Coronary artery (tissue), 2 donors: ENCODE results near the gene TAF1C.

Experiments
- DNase-seq: peaks from one replicate; pipeline ENCODE4 v3.0.0-alpha.2; 2017; ENCODE audit warnings: low spot score
- H3K27ac ChIP-seq, 2 donors: fragments of 200-600 bp; sonication (generic); one replicate each; pipeline ENCODE4 v1.5.1; 2016 to 2019
- H3K4me3 ChIP-seq: fragments of 200-600 bp; sonication (generic); 2 replicates; pipeline ENCODE4 v1.5.1; 2016; ENCODE audit warnings: mild to moderate bottlenecking, moderate library complexity
- CTCF ChIP-seq: fragments of 200-600 bp; sonication (generic); IDR thresholded peaks from one replicate; pipeline ENCODE4 v1.5.1; 2019; ENCODE audit warnings: antibody characterized with exemption

The TAF1C gene

GRCh38 chr16:84174396-84174795 is 12.5 kb downstream of the TAF1C start:
- no peak overlapping the region for H3K27ac ChIP-seq
- TF ChIP-seq CTCF, result no peak
- H3K4me3 ChIP-seq, result no peak overlapping the region
- DNase-seq, result no peak

DNA sequence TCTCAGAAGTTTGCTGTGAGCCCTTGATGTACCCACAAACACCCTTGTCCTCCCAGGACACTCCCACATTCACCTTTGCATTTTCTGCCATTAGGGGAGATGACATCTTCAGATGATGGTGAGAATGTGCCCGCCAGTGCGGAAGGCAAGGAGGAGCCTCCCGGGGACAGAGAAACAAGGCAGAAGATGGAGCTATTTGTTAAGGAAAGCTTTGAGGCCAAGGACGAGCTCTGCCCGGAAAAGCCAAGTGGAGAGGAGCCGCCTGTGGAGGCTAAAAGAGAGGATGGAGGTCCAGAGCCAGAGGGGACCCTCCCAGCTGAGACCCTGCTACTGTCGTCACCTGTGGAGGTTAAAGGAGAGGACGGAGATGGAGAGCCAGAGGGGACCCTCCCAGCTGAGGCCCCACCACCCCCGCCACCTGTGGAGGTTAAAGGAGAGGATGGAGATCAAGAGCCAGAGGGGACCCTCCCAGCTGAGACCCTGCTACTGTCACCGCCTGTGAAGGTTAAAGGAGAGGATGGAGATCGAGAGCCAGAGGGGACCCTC is 17.0 kb downstream of the TAF1C start:
- TF ChIP-seq CTCF, result no peak
- no peak for DNase-seq
- Histone ChIP-seq H3K27ac (no peak overlapping the region), H3K4me3 (no peak overlapping the region)

GRCh38 chr16:84166796-84167695 is 19.8 kb downstream of the TAF1C start:
- DNase-seq, result no peak
- Histone ChIP-seq H3K4me3 (no peak overlapping the region), H3K27ac (no peak overlapping the region)
- TF ChIP-seq CTCF, result no peak

- no peak for TF ChIP-seq CTCF
- Histone ChIP-seq H3K4me3 (no peak overlapping the region), H3K27ac (no peak overlapping the region)
- no peak for DNase-seq
These were observed 21.1 kb downstream of the TAF1C start for GRCh38 chr16:84165746-84166145.

GRCh38 chr16:84161801-84162200 is 25.1 kb downstream of the TAF1C start:
- no peak overlapping the region for H3K27ac ChIP-seq
- no peak for TF ChIP-seq CTCF
- H3K4me3 ChIP-seq, result no peak overlapping the region
- DNase-seq, result no peak

DNA sequence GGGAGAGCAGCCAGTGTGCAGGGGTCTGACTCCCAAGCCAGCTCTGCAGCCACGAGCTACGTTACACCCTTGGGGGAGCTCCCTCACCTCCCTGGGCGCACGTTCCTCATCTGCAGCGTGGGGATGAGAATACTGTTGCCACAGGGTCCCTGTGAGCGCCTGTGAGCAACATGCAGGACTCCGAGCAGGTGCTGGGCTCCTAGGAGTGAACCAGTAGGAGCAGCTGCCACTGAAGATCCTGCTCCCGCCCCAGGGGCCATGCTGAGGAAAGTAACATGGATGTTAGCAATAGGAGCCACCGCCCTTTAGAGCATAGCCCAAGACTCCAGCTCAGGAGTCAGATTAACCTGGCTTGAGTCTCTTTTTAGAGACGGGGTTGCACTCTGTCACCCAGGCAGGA is 25.8 kb downstream of the TAF1C start:
- TF ChIP-seq CTCF, result no peak
- Histone ChIP-seq H3K27ac (no peak overlapping the region), H3K4me3 (no peak overlapping the region)
- DNase-seq, result no peak

GRCh38 chr16:84159800-84160199 is 27.1 kb downstream of the TAF1C start:
- H3K27ac ChIP-seq, result no peak overlapping the region
- no peak overlapping the region for H3K4me3 ChIP-seq
- no peak for TF ChIP-seq CTCF
- DNase-seq, result no peak
